CD4-positive, alpha-beta T cell (primary cell): ENCODE results near the gene SRR. TPM values are rescaled to one million over a fixed set of nuclear protein-coding genes. Genes with fewer than 3 reads are reported as not detected.

Experiments used
- ATAC-seq: fragments of 200-7000 bp; cut with Tn5 transposase; one replicate; pipeline ENCODE4 v1.10.0; 2022; ENCODE audit warnings: mild to moderate bottlenecking; ENCODE audit not compliant: poor library complexity
- CTCF ChIA-PET: fragments of 350-600 bp; sonication (Branson Sonifier 250); formaldehyde crosslinking; loops from one replicate; lab custom pipeline; 2021; ENCODE audit warnings: antibody characterized with exemption, inconsistent platforms; lab: Charles Lee
- POLR2A ChIA-PET: fragments of 350-600 bp; sonication (Branson Sonifier 250); formaldehyde crosslinking; loops from one replicate; lab custom pipeline; 2021; ENCODE audit warnings: antibody characterized with exemption, inconsistent platforms; lab: Charles Lee
- DNase-seq, 14 experiments: peaks; one replicate each; pipeline ENCODE4 v3.0.0-alpha.2; 2013 to 2020; ENCODE audit warnings: mixed read lengths in 2 of 14
- H3K27ac ChIP-seq, 2 donors: one replicate each; pipeline versions ENCODE4 v1.5.1 to v1.7.0; 2013; ENCODE audit warnings: low read length in 2 of 2, low read depth in 1 of 2, mild to moderate bottlenecking in 1 of 2
- H3K27me3 ChIP-seq, 2 experiments: 1 replicate in 1 of 2; 2 replicates in 1 of 2; pipeline versions ENCODE4 v1.6.1 to v1.7.0; 2013; ENCODE audit warnings: low read length in 2 of 2, control low read depth in 1 of 2, mild to moderate bottlenecking in 1 of 2, moderate library complexity in 1 of 2; ENCODE audit not compliant: insufficient read depth in 2 of 2, control insufficient read depth in 1 of 2
- H3K36me3 ChIP-seq: one replicate; pipeline ENCODE4 v1.6.1; 2013; ENCODE audit warnings: low read length, control low read depth; ENCODE audit not compliant: insufficient read depth
- H3K4me1 ChIP-seq: one replicate; pipeline ENCODE4 v1.6.1; 2013; ENCODE audit warnings: low read length, control low read depth; ENCODE audit not compliant: insufficient read depth
- H3K4me3 ChIP-seq: one replicate; pipeline ENCODE4 v1.5.1; 2013; ENCODE audit warnings: mild to moderate bottlenecking, low read length, moderate library complexity
- H3K9me3 ChIP-seq, 2 experiments: 1 replicate in 1 of 2; 2 replicates in 1 of 2; pipeline versions ENCODE4 v1.6.1 to v1.7.0; 2013; ENCODE audit warnings: low read length in 2 of 2, mild to moderate bottlenecking in 2 of 2, control low read depth in 1 of 2, moderate library complexity in 1 of 2; ENCODE audit not compliant: control insufficient read depth in 1 of 2, insufficient read depth in 1 of 2
- H3K27ac Mint-ChIP-seq: one replicate; pipeline ENCODE4 v1.8.0; 2020; ENCODE audit warnings: mixed read lengths
- H3K27me3 Mint-ChIP-seq: one replicate; pipeline ENCODE4 v1.8.0; 2021; ENCODE audit warnings: mixed read lengths
- H3K36me3 Mint-ChIP-seq: one replicate; pipeline ENCODE4 v1.8.0; 2021; ENCODE audit warnings: low read depth, mixed read lengths
- H3K4me1 Mint-ChIP-seq: one replicate; pipeline ENCODE4 v1.8.0; 2021; ENCODE audit warnings: low read depth, mixed read lengths
- H3K4me3 Mint-ChIP-seq: one replicate; pipeline ENCODE4 v1.8.0; 2020; ENCODE audit warnings: mild to moderate bottlenecking, mixed read lengths
- H3K9me3 Mint-ChIP-seq: one replicate; pipeline ENCODE4 v1.8.0; 2020; ENCODE audit warnings: mixed read lengths
- intact Hi-C, 2 experiments: fragments of 100-400 bp; cut with DNase I in 1 of 2; cut with micrococcal nuclease in 1 of 2; formaldehyde crosslinking; loops; one replicate each; pipeline versions ENCODE4 v1.15.1 to v1.9.0; 2023 to 2025; cut with DNase I, micrococcal nuclease
- total RNA-seq, 174 experiments: library from RNA in 2 of 174; stranded (reverse) in 2 of 174; gene quantifications; one replicate each; pipeline ENCODE4 v1.2.3 and lab custom pipeline; 2021 to 2026
- TF ChIP-seq, protein P1 (sequence below): fragments of 200-600 bp; IDR thresholded peaks from one replicate; pipeline ENCODE4 v1.8.0; 2022; ENCODE audit warnings: antibody characterized with exemption, mild to moderate bottlenecking

The SRR gene
- total RNA-seq, 2 experiments from 2014 or later, result 2.5 to 2.8 TPM

DNA sequence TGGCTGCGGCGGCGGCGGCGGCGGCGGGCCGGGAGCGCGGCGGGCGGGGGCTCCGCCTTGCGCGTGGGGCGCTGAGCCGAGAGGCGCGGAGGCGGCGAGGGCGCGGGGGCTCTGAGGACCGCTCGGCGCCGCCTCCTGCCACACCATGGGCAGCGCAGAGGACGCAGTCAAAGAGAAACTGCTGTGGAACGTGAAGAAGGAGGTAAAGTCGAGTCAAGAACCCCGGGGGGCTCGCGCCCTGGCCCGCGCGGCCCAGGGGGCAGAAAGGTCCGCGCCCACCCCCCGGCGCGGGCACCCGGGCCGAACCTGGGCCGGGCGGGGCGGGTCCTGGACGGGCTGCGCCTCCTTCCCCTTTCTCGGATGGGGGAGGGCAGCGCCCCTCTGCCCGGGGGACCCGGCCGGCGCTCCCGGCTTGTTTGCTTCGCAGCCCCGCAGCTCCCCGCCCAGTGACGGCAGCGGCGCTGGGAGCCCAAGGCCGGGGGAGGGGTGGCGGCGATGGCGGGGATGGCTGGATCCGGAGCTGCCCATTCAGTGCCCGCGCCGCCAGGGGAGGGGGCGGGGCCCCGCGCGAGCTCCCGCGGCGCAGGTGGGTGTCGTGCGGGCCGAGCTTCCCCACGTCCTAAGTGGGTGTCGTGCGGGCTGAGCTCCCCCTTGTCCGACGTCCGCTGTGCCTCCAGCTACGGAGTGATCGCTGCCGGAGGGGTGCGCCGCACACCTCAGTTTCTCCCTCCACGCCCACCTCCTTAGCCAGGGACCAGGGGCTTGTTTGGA lies 34.0 kb downstream of the SRR start:
- peak in 13 of 14 experiments; percentile 21 to 81 (median 42) for DNase-seq
- peaks cover 32% of the 10 kb centered on the region for H3K36me3 ChIP-seq
- peaks cover 30% of the 10 kb centered on the region for H3K4me1 ChIP-seq
- TF ChIP-seq, protein P1, sequence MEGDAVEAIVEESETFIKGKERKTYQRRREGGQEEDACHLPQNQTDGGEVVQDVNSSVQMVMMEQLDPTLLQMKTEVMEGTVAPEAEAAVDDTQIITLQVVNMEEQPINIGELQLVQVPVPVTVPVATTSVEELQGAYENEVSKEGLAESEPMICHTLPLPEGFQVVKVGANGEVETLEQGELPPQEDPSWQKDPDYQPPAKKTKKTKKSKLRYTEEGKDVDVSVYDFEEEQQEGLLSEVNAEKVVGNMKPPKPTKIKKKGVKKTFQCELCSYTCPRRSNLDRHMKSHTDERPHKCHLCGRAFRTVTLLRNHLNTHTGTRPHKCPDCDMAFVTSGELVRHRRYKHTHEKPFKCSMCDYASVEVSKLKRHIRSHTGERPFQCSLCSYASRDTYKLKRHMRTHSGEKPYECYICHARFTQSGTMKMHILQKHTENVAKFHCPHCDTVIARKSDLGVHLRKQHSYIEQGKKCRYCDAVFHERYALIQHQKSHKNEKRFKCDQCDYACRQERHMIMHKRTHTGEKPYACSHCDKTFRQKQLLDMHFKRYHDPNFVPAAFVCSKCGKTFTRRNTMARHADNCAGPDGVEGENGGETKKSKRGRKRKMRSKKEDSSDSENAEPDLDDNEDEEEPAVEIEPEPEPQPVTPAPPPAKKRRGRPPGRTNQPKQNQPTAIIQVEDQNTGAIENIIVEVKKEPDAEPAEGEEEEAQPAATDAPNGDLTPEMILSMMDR, result no peak
- ATAC-seq, result peak; percentile 15
- Mint-ChIP-seq H3K36me3 (peaks cover 14% of the 10 kb centered on the region), H3K4me1 (peaks cover 30% of the 10 kb centered on the region), H3K27me3 (no peaks in the 10 kb centered on the region), H3K4me3 (peak overlapping the region; percentile 88), H3K27ac (peak overlapping the region; percentile 90), H3K9me3 (no peaks in the 10 kb centered on the region)
- CTCF ChIA-PET, result interaction anchor here (0.9 to 2.9 kb wide), 5 partner anchors 16 to 281 kb away, joined by 3 to 18 read pairs (median 4); no protein-coding TSS in a partner anchor
- H3K9me3 ChIP-seq, result no peaks in the 10 kb centered on the region
- intact Hi-C loops, result loop anchor here (2.0 to 5.0 kb wide), 3 partner anchors 63 to 285 kb away; partner anchors contain the start of genes MNT (in 2 of the 2) and METTL16 (in 1 of the 2)
- H3K27ac ChIP-seq, result peak overlapping the region; percentile 47 to 53
- POLR2A ChIA-PET, result interaction anchor here (0.7 to 4.4 kb wide), 5 partner anchors 11 to 282 kb away, joined by 4 to 66 read pairs (median 48); partner anchors contain the start of genes MNT, SMG6 and SRR
- no peaks in the 10 kb centered on the region for H3K27me3 ChIP-seq
- peak overlapping the region; percentile 91 for H3K4me3 ChIP-seq

DNA sequence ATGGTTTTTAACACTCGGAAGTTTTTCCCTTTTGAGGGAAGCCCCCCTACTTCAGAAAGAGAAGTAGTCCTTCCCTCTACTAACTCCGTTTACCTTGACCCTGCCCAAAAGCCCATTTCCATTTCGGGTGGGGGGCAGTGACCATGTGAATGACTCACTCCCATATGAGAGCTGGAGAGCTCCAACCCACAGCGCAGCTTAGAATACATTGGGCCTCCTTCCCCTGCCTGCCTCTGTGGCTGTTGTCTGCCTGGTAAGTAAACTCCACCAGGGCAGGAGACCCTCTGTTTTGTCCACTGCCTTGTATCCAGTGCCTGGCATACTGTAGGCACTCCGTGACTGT lies 34.5 kb downstream of the SRR start:
- H3K27ac Mint-ChIP-seq, result peak overlapping the region; percentile 90
- H3K4me1 ChIP-seq, result peaks cover 34% of the 10 kb centered on the region
- H3K9me3 ChIP-seq, result no peaks in the 10 kb centered on the region
- peak in 2 of 14 experiments; percentile 23 to 40 for DNase-seq
- H3K27me3 Mint-ChIP-seq, result no peaks in the 10 kb centered on the region
- TF ChIP-seq, protein P1, result no peak
- peaks cover 29% of the 10 kb centered on the region for H3K36me3 ChIP-seq
- H3K9me3 Mint-ChIP-seq, result no peaks in the 10 kb centered on the region
- ATAC-seq, result no peak
- ChIA-PET POLR2A (interaction anchor here (0.6 to 4.4 kb wide), 5 partner anchors 15 to 640 kb away, joined by 3 to 66 read pairs (median 48); partner anchors contain the start of genes MNT, SMG6 and SRR), CTCF (interaction anchor here (0.9 to 2.9 kb wide), 4 partner anchors 15 to 281 kb away, joined by 3 to 18 read pairs (median 6); no protein-coding TSS in a partner anchor)
- H3K27ac ChIP-seq, result peak overlapping the region; percentile 47 to 53
- H3K27me3 ChIP-seq, result no peaks in the 10 kb centered on the region
- H3K36me3 Mint-ChIP-seq, result peaks cover 18% of the 10 kb centered on the region
- H3K4me1 Mint-ChIP-seq, result peaks cover 34% of the 10 kb centered on the region
- H3K4me3 ChIP-seq, result peak overlapping the region; percentile 91
- H3K4me3 Mint-ChIP-seq, result peak overlapping the region; percentile 88
- intact Hi-C loops, result loop anchor here in 1 of 2 experiments (5.0 kb wide), 2 partner anchors 174 to 286 kb away; partner anchors contain the start of gene METTL16

DNA sequence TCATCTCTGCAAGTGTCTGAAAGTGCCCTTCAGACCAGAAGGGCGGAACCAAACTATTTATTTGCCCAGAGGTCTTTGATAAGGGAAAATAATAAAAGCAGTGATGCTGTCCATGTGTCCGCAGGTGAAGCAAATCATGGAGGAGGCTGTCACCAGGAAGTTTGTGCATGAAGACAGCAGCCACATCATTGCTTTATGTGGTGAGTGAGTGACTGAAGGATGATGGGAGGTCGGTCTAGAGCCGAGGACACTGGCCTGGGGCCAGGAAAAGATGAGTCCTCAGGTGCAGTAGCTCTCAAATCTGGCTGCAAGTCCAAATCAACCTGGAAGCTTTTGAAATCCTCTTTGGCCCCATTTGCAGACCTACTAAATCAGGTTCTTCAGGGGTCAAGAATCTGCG lies 39.7 kb downstream of the SRR start:
- intact Hi-C loops, result no loop called here
- Histone ChIP-seq H3K4me3 (no peak overlapping the region), H3K27me3 (no peaks in the 10 kb centered on the region), H3K9me3 (no peaks in the 10 kb centered on the region), H3K4me1 (peaks cover 9% of the 10 kb centered on the region), H3K27ac (no peak overlapping the region), H3K36me3 (peaks cover 31% of the 10 kb centered on the region)
- TF ChIP-seq, protein P1, result no peak
- ATAC-seq, result peak; percentile 50
- ChIA-PET CTCF (no interaction called here), POLR2A (no interaction called here)
- peak in 6 of 14 experiments; percentile 12 to 45 (median 33) for DNase-seq
- Mint-ChIP-seq H3K36me3 (peaks cover 38% of the 10 kb centered on the region), H3K27me3 (no peaks in the 10 kb centered on the region), H3K4me3 (no peak overlapping the region), H3K27ac (no peak overlapping the region), H3K9me3 (no peaks in the 10 kb centered on the region), H3K4me1 (peaks cover 13% of the 10 kb centered on the region)
